ENCODE measurements around the gene NFATC3.
A peak's percentile ranks its signal among the peaks of the same experiment; 100 is the strongest.

Gene NFATC3

DNA sequence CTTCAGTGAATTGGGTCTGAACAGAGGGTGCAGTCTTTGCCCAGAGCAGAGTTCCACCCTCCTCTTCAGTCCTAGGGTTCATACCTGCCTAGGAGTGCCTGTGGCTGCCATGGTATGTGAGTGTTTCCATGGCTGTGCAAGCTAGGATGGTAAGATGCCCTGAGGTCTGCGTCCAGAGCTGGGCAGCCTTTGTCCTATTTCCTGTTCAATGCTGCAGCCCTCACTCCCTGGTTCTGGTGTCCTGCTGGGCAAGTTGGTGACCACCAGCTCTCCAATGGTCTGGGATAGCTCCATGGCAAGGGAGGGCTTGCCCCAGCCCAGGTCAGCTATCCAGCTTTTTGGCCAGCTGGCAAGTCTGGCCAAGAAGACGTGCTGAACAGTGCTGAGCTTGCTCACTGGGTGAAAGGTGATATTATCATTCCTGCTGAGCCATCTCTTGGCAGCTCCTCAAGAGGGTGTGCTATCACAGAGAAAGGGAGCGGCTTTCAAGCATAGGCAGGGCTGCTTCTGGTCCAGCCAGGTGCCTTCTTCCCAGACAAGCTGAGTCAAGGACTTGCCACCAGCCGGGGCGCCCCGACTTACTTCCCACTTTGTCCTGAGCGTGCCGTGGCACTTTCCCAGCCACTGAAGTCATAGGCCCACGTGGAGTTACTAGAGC, 13.0 kb upstream of the NFATC3 start:
- H3K4me3 ChIP-seq (ENCODE audit: low read depth, low read length): no peak overlapping the region

DNA sequence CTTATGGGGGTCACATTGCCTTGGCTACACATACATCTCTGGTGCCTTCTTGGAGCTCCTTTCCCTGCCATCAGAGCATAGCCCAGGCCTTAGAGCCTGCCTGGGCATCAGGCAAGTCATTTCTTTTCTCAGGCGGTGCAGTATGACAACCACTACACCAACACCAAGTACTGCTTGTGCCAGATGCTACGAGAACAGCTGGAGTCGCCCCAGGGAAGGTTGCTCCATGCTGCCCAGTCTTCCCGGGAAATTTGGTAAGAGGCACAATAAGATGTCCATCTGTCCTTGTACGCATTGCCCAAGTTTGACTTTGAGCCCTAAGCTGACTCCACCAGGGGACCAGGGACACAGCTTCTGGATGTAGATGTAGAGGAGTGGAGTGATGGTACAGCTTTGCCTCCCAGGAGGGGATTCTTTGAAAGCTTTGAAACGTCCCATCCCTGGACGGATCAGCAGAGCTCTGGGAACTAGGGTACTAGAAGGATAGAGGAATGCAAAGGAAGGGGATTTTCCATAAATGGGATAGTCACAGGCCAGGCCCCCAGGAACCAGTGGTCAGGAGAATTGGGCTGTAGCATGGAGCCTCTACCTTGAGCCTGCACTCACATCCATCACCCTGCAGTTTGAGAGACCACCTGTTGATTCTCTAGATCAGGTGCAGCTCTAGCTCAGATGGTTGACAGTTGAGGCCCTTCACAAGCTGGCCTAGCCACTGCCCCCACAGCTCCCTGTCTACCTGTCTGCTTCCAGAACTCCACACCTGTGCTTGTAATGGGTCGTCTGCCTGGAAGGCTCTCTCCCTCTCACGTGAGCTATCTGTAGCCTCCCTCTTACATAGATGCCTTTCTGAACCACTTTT, 11.0 kb upstream of the NFATC3 start:
- no peak overlapping the region for H3K4me3 ChIP-seq (ENCODE audit: low read depth, low read length)

DNA sequence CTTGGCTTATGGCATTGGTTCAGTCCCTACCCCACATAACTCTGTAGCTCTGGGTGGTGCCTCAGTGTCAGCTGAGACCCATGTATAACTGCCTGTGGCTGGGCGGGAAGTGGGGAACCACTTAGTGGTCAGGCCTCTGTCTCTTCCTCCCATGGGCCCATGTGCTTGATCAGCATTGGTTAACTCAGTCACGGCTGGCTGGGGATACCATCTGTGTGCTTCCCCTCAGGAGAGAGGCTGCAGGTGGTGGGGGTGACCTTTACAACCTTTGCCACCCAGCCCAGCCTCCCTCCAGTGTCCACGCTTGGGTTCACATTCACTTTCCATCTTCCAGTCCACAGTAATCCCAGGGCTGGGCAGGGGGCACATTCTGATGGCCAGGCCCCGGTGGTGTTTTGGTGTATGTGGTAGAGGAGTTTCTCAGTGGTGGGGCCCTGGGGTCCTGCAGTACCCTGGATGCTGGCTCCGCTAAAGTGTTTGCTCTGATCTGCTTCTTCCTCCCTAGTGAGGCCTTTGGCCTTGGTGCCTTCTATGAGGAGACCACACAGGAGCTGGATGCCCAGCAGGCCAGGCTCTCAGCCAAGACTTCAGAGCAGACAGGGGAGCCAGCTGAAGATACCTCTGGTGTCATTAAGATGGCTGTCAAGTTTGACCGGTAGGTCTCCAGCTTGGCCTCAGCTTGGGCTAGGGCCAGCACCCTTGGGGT, 10.2 kb upstream of the NFATC3 start:
- no peak overlapping the region for H3K4me3 ChIP-seq (ENCODE audit: low read depth, low read length)

DNA sequence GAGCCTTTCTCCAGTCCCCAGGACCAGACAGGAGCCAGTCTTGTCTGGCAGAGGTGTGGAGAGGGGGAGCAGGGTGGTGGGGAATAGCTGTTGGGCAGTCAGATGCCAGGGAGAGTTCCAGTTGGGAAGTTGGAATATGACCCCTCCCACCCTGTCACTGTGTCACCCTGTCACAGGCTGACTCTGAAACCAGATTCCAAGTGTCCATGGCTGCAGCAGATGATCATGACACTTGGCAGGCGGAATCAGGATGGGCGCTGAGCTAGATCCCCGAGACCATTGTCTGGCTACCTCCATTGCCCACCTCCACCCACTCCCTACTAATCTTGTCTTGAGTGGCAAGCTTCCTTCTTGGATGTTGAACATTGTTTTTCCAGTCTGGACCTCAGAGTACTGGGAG, 9.2 kb upstream of the NFATC3 start:
- H3K4me3 ChIP-seq (ENCODE audit: low read depth, low read length): no peak overlapping the region

DNA sequence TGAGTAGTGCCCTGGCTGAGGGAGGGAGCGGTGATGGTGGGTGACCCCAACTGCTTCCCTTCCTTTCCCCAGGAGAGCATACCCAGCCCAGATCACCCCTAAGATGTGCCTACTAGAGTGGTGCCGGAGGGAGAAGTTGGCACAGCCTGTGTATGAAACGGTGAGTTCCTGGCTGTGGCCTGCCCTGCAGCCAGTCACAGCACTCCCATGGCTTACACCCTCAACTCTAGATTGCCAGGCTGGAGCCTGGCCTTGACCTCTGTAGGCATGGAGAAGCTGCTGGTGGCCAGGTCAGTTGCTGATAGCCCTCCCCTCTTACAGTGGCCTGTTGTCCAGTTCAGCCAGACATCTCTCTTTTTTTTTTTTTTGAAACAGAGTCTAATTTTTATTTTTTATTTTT, 8.6 kb upstream of the NFATC3 start:
- H3K4me3 ChIP-seq (ENCODE audit: low read depth, low read length): no peak overlapping the region

DNA sequence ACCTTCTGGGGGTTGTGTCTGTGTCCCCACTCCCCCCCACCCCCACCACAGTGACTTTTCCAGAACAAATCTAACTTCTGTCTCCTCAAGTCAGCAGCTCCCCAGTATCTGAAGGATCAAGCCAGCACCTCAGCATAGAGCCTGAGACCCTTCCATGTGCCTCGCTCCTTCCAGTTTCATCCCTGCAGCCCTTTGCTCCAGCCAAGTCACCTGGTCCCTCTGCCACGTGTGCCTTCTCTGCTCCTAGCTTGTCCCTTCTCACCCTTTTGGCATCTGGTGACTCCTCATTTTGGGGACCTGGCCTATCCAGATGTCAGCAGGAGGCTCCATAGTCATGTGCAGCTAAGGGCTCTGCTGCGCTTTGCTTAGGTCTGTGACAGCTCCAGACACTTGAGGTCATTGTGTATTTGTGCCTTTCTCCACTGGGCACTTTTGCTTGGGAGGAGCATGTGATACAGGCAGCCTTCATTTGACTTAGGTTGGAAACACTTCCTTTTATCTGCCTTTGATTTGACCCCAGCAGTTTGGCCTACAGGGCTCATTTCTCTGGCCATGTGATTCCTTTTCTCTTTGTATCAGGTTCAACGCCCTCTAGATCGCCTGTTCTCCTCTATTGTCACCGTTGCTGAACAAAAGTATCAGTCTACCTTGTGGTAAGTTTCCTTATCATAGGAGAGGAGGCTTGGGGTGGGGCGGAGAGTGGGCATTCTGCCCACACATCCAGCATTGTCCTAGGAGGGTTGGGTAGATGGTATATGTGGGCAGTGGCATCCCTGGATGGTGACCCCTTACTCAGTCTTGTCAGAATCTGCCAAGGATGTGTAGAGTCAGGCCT, 7.1 kb upstream of the NFATC3 start:
- H3K4me3 ChIP-seq (ENCODE audit: low read depth, low read length): no peak overlapping the region

DNA sequence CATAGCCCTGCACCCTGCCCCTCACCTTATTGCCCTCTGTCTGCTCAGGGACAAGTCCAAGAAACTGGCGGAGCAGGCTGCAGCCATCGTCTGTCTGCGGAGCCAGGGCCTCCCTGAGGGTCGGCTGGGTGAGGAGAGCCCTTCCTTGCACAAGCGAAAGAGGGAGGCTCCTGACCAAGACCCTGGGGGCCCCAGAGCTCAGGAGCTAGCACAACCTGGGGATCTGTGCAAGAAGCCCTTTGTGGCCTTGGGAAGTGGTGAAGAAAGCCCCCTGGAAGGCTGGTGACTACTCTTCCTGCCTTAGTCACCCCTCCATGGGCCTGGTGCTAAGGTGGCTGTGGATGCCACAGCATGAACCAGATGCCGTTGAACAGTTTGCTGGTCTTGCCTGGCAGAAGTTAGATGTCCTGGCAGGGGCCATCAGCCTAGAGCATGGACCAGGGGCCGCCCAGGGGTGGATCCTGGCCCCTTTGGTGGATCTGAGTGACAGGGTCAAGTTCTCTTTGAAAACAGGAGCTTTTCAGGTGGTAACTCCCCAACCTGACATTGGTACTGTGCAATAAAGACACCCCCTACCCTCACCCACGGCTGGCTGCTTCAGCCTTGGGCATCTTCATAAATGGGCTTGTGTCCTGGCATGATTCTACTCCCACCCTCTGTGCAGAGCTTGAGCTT, 6.3 kb upstream of the NFATC3 start:
- H3K4me3 ChIP-seq (ENCODE audit: low read depth, low read length): no peak overlapping the region

DNA sequence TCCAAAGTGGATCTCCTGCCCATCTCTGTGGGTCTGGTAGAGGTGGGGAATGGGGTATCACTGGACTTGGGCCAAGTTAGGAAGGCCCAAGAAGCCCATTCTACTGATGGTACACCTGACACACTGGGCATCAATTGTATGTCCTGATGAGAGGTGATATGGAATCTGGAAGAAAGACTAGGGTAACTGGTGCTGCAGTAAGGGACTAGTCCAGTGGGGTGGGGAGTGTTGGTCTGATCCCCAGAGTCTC, 5.9 kb upstream of the NFATC3 start:
- no peak overlapping the region for H3K4me3 ChIP-seq (ENCODE audit: low read depth, low read length)

DNA sequence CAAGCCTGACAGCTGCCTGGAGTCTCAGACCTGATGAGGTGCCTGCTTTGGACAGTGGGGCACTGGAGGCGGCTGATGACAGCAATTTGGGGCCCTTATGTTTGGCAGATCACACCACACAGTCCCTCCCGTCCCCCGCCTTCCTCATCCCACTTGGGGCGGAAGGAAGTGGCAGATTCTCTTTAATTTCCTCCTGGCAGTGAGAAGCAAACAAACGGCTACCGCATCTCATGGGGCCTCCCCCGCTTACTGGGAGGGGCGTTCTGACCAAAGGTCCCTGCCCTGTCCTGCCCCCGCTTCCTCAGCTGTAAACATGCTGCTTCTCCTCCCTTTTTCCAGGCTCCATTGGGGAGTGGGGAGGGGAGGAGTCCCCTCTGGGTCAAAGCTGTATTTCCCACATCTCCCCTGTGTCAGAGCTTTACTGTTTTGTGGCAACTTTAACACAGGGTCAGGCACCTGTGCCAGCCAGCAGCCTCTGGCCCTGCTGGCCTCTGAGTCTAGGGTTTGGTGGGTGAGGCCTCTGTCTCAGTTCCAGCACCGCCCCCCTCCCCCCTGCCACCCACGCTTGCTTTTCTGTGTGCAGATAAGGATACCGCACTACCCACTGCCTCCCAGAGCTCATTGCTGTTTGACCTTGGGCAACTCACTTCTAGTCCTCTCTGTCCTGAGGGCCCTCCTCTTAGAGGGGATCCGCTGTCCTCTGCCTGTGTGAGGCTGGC, 5.4 kb upstream of the NFATC3 start:
- H3K4me3 ChIP-seq (ENCODE audit: low read depth, low read length): no peak overlapping the region

DNA sequence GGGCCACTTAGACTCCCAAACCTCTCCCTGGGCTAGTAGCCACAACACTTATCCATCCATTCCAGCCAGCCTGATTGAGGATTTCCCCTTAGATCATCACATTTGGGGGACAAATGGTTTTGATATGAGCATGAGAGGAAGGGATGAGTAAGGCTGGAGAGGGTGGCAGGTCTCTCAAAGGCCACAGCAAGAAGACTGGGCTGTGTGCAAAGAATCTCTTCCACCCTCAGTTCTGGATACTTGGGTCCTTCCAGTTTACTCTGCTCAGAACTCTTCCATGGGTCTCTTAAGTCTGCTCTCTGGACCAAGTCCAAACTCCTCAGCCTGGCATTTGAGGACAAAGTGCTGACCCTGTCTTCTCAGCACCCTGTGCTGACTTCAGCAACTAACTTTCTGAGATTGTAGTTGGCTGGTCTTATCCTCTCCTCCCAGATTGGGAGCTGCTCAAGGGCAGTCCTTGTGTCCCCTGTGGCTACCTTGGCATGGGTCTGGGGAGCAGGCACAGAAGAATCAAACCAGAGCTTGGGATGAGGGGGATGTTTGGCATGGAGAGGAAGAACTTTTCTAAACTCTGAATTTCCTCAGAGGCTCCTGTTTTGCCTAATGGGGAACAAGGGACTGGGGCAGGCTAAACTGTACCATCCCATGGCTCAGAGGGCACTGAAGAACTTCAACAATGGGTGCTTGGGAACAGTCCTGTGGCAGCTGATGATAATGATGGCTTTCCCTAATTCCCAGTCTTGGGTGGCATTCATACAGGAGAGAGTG, 3.1 kb upstream of the NFATC3 start:
- no peak overlapping the region for H3K4me3 ChIP-seq (ENCODE audit: low read depth, low read length)

DNA sequence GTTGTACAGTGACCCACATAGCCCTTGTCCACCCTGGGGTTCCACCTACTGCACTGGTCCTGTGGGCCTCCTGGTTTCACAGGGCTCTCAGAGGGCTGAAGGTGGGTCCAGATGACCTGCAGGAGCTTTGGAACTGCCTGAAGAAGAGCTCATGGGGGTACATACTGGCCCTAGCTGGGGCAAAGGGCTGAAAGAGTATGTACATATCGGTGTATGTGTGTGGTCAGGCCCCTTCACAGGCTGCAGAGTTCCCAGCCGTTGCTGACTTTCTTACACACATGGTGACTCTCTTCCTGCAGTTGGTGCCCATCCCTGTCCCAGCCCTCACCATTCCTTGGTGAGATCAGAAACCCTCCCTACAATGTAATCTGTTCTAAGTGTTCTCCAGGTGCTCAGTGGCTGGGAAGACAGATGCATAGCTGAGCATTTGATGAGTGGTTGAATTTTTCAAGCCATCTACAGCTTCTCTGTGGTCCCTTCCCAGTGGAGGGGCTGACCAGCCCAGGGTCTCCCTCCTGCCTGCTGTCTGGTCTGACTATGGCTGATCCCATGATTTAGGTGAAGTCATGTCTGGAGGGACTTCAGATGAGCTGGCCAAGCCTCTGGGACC, 2.4 kb upstream of the NFATC3 start:
- H3K4me3 ChIP-seq (ENCODE audit: low read depth, low read length): no peak overlapping the region

DNA sequence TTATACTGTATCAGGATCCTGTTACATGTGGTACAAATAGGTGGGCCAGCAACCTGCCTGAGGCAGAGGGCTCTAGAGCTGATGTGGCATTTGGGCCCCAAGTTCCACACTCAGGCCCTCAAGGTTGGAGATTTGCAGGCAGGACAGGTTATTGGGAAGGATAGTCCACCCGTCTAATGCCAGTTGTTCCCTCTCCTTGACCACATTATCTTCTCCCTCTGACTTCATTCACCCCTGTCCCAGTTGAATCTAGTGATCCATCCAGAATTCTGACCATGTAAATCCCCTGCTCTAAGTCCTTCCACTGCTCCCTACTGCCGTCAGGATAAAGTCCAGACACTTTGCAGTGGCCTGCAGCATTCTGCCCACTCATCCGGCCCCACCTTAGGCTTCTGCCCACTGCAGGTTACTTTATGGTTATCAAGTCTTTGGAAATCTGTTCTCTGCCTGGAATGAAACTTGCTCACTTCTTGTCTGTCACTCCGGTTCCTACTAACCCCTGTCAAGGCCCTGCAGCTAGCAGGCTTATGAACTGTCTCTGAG, 1.9 kb upstream of the NFATC3 start:
- no peak overlapping the region for H3K4me3 ChIP-seq (ENCODE audit: low read depth, low read length)

DNA sequence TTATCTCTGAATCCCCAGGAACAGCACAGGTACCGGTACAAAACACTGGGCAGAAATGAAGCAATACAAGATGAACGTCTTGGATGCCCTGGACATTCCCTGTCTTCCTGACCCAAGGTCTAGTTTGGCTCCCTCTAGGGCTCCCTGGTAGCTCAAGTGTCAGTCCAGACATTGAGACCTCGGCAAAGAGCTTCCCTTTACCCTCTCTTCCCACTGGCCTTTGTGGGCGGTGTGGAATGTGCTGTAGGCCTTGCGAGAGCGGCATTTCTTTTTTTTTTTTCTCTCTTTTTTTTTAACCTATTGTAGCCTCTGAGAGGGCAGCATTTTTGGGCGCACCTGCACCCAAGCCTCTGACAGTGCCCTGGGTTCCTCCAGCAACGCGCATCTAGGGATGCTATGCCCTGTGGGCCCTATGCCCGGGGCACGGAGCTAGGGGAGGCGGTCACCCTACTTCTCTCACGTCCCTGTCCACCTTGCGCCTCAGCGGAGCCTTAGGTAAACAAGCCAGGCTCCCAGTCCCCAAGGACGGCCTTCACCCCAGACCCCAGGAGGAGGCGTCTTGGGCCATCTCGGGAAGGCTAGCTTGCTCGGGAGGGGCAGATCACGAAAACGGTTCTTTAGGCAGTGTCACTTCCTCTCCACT, 1.2 kb upstream of the NFATC3 start:
- peak overlapping the region; percentile 77 for H3K4me3 ChIP-seq (ENCODE audit: low read depth, low read length)

DNA sequence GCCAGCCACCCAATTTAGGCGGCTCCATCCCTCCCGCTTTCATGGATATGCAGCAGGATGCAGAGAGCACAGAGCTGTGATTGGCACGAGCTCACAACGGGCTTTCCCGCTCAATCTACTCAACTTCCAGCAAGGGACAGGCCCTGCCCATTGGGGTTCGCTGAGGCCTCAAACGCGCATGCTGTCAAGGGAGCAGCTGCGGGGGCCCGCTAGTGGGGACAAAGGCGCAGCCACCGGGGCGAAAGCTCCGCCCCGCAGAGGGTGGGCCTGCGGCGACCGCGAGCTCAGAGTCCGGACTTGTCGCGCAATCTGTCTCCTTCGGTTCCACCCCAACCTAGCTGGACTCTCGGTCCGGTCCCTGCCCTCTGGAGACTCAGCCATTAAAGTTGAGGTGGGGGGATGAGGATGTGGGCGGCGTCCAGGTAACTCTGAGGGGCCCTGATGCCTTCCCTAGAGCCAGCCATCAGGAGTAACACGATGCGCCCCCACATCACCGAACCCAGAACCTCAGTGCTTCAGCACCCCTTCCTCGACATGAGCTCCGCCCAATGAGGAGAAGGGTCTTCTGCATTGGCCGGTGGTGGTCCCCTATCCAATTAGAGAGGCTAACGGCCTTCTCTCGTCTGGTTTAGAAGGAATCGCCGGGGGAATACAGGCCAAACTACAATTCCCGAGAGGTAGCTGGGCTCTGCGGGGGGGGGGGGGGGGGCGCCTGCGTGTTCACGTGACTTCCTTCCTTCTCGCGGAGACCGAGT, 489 bp upstream of the NFATC3 start:
- H3K4me3 ChIP-seq (ENCODE audit: low read depth, low read length): peak overlapping the region; percentile 77

DNA sequence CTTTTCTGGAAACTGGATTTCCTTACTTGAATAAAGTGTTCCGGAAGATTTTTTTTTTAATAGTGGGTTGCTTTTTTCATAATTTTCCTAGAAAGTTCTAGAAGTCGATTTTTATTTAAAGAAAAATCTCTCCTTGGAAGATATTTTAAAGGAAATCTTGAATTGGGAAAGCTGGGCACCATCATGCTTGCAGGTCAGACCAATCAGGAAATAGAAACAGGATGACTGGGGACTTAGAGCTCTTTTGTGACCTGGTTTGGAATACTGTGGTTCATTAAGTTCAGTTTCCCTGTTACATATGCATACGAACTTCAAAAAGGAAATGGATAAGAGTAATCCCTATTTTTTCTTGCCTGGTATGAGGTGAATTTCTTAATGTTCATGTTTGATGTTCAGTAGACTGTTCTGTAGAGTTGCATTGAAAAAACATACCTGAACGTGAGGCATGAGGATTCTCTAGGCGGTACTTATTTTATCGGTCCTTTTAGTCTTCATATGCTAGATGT, 1.2 kb downstream of the NFATC3 start:
- H3K4me3 ChIP-seq (ENCODE audit: low read depth, low read length): peak overlapping the region; percentile 86

DNA sequence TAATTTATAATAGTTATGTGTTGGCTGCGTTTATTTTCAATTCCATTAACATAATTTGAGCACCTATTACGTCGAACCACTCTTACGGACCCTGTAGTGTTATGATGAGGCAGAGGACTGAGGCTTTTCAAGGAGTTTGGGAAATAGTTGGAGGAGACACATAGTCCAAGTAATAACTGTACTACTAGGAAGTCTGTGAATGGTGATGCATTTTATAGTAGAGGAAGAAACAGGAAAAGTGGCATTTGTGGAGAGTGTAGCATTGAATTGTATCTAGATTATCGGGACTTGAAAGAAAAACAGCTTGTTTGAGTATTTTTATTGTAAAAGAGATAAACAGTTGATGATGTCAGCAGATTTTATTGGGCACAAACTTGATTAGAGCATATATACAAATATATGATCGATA, 1.7 kb downstream of the NFATC3 start:
- peak overlapping the region; percentile 86 for H3K4me3 ChIP-seq (ENCODE audit: low read depth, low read length)

DNA sequence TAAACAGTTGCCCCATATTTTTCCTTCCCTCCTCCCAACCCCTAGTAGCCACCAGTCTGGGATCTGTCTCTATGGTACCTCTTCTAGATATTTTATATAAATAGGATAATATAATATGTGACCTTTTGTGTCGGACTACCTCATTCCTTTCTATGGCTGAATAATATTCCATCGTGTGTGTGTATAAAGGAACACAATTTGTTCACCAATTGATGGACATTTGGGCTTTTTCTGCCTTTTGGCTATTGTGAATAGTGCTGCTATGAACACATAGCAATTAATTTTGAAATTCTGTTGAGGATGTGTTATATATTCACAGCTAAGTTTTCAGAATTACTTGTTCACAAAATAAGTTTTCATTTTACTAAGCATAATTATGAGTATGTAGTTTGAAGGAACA, 2.5 kb downstream of the NFATC3 start:
- no peak overlapping the region for H3K4me3 ChIP-seq (ENCODE audit: low read depth, low read length)

Data from iPS-11a (cell line).